Mononuclear cell (primary cell): ENCODE measurements around the gene BMP7. TPM values are rescaled to one million over a fixed set of nuclear protein-coding genes. Genes with fewer than 3 reads are reported as not detected.

Source experiments
- H3K27me3 ChIP-seq: 2 replicates; pipeline ENCODE4 v1.6.0; 2011; ENCODE audit warnings: low read length, control low read depth; ENCODE audit not compliant: insufficient read depth
- H3K4me1 ChIP-seq: 2 replicates; pipeline ENCODE4 v1.5.1; 2011; ENCODE audit warnings: mild to moderate bottlenecking, low read length, control low read depth; ENCODE audit not compliant: insufficient read depth
- H3K4me3 ChIP-seq: 2 replicates; pipeline ENCODE4 v1.5.1; 2011; ENCODE audit warnings: mild to moderate bottlenecking, low read length, moderate library complexity
- H3K9me3 ChIP-seq: 2 replicates; pipeline ENCODE4 v1.5.1; 2011; ENCODE audit warnings: low read depth, mild to moderate bottlenecking, control low read depth, low read length
- total RNA-seq: library from RNA; depleted of rRNA; stranded (reverse); fragments of >200 nt; gene quantifications from one replicate; pipeline ENCODE4 v1.2.3, GENCODE V29; 2012

Gene BMP7
- total RNA-seq, 1 donor, result not detected

DNA sequence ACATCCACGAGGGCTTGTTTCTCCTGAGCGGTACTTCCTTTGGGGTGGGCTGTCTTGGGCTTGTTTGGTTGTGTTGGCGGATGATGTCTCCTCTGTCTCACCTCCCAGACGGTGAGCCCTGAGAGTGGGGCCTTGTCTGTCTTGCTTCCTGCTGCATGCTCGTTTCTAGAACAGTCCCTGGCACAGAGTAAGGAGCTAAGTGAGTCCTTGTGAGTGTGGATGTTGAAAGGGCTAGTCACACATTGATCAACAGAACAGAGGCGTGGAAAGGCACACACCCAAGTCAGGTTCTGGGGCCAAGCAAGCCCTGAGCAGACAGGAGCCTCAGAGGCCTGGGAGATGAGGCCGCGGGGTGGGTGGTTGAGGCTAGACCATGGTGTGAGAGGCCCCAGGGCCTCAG, 111.0 kb downstream of the BMP7 start:
- no peaks in the 10 kb centered on the region for H3K9me3 ChIP-seq
- no peak overlapping the region for H3K4me3 ChIP-seq
- H3K4me1 ChIP-seq, result no peaks in the 10 kb centered on the region
- H3K27me3 ChIP-seq, result no peaks in the 10 kb centered on the region

DNA sequence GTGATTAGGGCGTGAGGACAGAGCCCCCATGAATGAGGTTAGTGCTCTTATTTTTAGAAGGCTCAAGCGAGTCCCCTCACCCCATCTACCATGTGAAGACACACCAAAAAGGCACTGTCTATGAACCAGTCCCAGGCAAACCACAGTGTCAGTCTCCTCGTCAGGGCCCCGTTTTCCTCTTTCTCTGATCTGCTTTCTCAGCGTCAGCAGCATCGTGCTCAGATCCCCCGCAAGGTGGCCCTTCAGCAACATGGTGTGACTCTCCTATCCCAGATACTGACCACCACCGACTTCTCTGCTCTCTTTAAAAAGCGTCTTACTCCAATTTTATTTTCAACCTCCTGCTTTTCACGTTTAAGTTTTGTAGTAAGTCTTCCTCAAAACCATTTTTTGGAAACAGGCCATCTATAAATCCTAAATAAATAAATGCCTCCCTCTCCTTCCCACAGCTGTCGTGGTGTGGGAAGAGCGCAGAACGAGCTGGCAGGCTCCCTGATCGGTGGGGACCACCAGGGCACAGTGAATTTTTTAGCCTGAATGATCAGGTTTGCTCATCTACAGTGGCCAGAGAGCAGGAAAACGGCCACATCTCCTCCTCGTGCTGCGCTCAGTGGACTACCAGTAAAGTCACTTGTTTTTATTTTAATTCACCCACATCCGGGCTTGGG, 113.1 kb downstream of the BMP7 start:
- H3K4me1 ChIP-seq, result no peaks in the 10 kb centered on the region

DNA sequence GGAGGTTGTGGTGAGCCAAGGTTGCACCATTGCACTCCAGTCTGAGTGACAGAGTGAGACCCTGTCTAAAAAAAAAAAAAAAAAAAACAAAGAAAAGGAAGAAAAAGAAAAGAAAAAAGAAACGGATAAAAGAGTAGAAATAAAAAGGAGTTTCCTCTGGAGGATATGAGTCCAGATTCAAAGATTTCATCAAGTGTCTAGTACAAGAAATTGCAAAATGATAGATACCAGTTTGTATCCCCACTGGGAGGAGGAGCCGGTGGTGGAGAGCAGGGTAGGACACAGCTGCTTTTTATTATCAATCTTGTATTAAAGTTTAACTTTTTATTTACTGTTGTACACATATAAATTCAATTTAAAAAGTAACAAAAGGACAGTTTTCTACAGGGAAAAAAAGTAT, 113.9 kb downstream of the BMP7 start:
- H3K4me3 ChIP-seq, result no peak overlapping the region
- H3K9me3 ChIP-seq, result no peaks in the 10 kb centered on the region
- H3K27me3 ChIP-seq, result no peaks in the 10 kb centered on the region
- no peaks in the 10 kb centered on the region for H3K4me1 ChIP-seq

More for the DNA sequence above, 113.1 kb downstream of the BMP7 start:
- Histone ChIP-seq H3K9me3 (no peaks in the 10 kb centered on the region), H3K4me3 (no peak overlapping the region), H3K27me3 (no peaks in the 10 kb centered on the region)

DNA sequence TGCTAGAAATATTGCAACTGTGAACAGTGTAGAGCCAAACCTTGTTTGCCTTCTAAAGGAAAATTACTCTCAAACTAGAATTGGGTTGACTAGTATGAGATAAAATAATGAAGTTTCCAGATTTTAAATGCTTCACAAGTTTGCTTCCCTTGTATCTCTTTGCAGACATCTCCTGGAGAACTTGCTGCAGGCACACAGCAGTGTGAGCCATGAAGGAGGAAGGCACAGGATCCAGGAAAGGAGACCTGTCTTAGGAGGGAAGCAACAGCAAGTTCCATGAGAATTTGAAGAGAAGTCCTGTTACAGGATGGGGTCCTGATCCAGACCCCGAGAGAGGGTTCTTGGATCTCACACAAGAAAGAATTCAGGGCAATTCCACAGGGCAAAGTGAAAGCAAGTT, 115.9 kb downstream of the BMP7 start:
- Histone ChIP-seq H3K4me1 (no peaks in the 10 kb centered on the region), H3K9me3 (no peaks in the 10 kb centered on the region), H3K27me3 (no peaks in the 10 kb centered on the region), H3K4me3 (no peak overlapping the region)

DNA sequence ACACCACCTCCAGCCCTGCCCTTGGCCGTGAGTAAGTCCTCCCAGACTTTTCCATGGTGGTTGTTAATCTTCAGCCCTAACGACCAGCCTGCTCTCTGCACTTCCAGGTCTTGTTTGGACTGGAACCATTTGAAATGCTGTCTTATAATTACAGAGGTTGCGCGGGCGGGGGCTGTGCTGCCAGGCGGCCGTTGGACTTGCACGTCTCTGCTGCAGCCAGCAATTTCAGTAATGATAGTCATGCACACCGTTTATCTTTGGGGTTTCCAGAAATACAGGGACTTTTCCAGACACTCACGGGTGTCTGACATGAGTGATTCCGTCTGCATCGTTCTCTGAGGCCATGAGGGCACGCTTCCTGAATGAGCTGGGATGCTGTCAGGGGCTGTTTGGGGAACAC, 118.2 kb downstream of the BMP7 start:
- no peaks in the 10 kb centered on the region for H3K4me1 ChIP-seq
- H3K27me3 ChIP-seq, result no peaks in the 10 kb centered on the region
- H3K9me3 ChIP-seq, result no peaks in the 10 kb centered on the region
- no peak overlapping the region for H3K4me3 ChIP-seq

DNA sequence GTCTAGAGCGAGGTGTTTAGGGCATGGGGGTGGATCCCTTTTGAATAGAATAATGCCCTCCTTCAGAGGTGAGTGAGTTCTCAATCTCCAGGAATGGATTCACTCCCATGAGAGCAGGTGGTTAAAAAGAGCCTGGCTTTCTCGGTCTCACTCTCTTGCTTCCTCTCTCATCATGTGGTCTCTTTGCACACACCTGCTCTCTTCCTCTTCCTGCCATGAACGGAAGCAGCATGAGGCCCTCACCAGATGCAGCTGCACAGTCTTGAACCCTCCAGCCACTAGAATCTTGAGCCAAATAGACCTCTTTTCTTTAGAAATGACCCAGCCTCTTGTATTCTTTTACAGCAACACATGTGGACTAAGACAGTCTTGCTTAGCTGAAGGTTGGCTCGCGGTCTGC, 119.3 kb downstream of the BMP7 start:
- Histone ChIP-seq H3K9me3 (no peaks in the 10 kb centered on the region), H3K4me3 (no peak overlapping the region), H3K4me1 (no peaks in the 10 kb centered on the region), H3K27me3 (no peaks in the 10 kb centered on the region)

DNA sequence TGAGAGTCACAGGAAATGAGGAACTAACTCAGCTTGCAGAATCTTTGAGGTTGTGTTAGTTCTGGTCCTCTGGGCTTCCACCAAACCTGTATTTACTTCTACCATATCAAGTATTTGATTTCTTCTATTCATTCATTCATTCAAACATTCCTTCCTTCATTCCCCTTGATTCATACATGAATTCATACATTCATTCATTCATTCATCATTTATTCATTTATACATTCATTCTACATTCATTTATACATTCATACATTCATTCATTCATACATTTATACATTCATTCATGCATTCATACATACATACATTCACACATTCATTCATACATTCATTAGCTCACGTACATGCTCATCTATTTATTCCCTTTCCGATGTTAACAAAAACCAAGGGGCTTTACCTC, 120.3 kb downstream of the BMP7 start:
- no peaks in the 10 kb centered on the region for H3K4me1 ChIP-seq
- no peaks in the 10 kb centered on the region for H3K9me3 ChIP-seq
- H3K4me3 ChIP-seq, result no peak overlapping the region
- H3K27me3 ChIP-seq, result no peaks in the 10 kb centered on the region

DNA sequence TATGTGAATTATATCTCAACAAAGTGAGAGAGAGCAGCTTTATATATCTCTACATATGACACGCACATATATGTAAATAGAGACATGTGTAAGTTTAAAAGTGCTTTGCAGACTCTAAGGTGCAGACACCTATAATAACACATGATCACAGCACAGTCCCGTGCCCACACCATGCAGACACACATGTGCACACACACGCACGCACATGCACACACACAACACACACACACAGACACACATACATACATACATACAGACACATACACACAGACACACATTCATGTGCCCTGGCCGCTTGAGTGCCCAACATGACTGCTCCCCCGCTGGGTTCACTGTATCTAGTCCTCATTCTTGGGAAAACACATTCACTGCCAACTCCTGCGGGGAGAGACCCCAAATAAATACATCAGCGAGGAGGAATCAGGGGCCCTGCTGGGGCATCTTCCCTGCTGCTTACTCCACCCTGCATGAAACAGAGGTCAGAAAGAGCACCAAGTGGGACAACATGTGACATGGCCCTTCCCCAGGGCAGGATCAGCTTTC, 121.3 kb downstream of the BMP7 start:
- Histone ChIP-seq H3K9me3 (no peaks in the 10 kb centered on the region), H3K4me1 (no peaks in the 10 kb centered on the region), H3K4me3 (no peak overlapping the region), H3K27me3 (no peaks in the 10 kb centered on the region)

DNA sequence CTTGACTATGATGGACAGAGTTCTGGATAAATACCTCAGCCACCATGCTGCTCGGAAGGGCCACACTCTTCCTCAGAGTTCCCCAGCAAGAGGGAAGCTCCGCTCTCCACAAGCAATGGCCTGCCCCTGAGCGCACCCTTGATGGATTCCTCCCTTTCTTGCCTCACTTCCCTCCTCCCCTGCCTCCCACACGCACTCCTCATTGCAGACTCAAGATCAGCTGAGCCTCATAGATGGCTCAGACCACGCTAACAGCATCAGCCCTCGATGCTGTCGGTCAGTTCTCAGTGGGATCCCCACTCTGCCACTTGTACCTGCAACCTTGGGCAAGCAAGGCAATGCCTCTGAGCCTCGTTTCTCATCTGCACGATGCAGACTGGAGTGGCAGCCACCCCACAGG, 123.3 kb downstream of the BMP7 start:
- H3K9me3 ChIP-seq, result no peaks in the 10 kb centered on the region
- H3K27me3 ChIP-seq, result no peaks in the 10 kb centered on the region
- H3K4me1 ChIP-seq, result no peaks in the 10 kb centered on the region
- no peak overlapping the region for H3K4me3 ChIP-seq

DNA sequence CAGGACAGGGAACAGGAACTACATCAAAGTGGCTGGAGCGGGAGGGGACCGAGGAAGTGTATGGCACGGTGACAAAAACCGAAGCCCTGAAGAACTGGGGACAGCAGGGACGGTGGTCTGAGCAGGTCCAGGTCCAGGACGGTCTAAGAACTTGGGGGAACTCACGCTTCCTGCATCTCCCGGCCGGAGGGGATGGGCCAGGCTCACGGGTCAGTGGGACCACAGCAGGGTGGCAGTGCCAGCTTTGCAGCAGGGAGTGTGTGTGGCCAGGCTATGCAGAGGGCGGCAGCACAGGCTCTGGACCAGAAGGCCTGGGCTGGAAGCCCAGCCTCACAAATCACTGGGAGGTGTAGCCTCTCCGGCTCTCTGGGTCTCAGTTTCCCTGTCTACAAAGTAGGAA, 123.8 kb downstream of the BMP7 start:
- Histone ChIP-seq H3K4me1 (no peaks in the 10 kb centered on the region), H3K9me3 (no peaks in the 10 kb centered on the region), H3K27me3 (no peaks in the 10 kb centered on the region)

DNA sequence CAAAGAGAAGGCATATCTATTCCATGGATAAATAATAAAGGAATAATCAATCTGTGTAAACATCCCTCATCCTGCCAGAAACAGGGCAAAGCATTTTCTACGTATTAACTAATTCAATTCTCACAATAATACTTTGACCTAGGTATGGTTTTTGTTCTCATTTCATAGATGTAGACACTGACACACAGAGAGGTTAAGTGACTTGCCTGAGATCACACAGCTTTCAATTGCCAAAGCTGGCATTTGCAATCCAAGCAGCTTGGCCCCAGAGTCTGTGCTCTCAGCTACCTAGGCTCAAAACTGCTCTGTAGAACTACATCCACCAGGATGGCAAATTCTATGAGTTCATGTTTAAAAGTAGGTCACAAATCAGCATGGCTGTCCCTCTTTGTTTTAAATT, 124.9 kb downstream of the BMP7 start:
- H3K4me1 ChIP-seq, result no peaks in the 10 kb centered on the region
- H3K27me3 ChIP-seq, result no peaks in the 10 kb centered on the region
- no peaks in the 10 kb centered on the region for H3K9me3 ChIP-seq
- H3K4me3 ChIP-seq, result no peak overlapping the region

More for the DNA sequence above, 123.8 kb downstream of the BMP7 start:
- no peak overlapping the region for H3K4me3 ChIP-seq

DNA sequence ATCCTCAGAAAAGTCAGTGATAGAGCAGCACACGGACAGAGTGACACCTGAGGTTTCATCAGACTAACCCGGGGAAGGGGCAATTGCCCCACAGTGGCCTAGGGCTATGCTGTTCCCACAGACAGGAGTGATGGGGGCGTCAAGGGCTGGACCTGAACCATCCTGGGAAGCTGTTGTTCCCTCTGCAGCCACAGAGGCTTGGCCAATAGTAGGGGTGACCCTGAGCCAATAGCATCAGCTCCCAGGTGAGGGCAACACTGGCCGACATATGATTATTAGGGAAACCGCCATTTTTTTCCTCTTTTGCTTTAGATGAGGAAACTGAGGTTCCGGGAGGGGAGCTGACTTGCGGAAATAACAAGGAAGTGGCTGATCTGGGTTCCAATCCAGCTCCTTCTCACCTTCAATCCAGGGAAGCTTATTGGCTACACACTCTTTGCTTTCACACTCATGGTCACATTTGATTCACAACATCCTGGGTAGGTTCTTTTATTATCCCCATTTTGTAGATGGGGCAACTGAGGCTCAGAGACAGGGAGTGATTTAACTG, 126.0 kb downstream of the BMP7 start:
- Histone ChIP-seq H3K9me3 (no peaks in the 10 kb centered on the region), H3K27me3 (no peaks in the 10 kb centered on the region), H3K4me3 (no peak overlapping the region), H3K4me1 (no peaks in the 10 kb centered on the region)

DNA sequence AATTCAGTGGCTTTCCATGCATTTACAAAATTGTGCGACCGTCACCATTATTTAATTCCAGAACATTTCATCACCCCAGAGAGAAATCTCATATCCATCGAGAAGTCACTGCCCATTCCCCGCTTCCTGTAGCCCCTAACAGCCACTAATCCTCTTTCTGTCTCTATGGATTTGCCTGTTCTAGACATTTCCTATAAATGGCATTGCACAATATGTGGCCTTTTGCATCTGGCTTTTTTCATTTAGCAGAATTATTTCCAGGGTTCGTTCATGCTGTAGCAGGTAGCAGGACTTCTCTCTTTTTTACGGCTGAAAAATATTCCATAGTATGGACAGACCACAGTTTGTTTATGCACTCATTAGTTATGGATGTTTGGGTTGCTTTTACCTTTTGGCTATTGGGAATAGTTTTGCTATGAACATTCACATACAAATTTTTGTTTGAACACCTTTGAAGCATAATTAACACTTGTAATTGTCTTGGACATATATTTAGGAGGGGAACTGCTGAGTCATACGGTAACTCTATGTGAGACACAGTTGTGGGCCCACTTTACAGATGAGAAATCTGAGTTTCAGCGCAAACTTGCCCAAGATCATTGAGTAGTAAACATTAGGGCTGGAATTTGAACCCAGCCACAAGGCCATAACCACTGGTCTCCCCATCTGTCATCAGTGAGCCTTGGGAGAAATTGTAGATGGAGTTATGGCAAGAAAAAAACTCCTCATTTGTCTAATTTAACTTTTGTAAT, 126.9 kb downstream of the BMP7 start:
- Histone ChIP-seq H3K27me3 (no peaks in the 10 kb centered on the region), H3K4me1 (no peaks in the 10 kb centered on the region), H3K4me3 (no peak overlapping the region), H3K9me3 (no peaks in the 10 kb centered on the region)

DNA sequence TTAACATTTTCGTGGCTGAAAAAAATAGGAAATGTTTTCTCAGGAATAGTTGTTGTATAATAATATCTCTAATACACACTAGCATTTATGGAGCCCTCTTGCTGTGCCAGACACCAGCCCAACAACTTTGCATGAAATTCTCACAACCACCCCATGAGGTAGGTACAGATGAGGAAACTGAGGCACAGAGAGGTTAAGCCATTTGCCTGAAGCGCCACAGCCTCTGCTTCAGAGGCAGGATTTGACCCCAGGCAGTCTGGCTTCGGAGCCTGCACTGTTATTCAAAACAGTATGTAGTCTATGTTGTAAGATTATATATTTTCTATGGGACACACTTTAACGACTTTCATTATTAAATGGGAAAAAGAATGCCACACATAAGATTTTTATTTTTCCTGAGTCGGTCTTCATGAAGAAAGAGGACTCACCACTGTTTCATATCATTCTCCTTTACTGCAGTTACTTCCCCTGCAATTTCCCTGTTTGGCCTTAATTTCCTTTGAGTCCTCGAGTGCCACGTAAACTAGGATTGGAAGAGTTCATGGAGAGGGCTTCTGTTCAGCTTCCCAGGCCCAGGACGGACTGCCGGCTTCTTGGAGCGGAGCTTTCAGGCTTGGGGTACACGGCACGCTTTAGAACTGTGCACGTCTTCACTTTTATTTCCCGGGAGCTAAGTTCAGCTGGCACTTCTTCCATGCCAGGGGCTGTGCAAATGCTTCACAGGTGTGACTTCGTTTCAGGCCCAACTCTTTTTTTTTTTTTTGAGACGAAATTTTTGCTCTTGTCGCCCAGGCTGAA, 128.0 kb downstream of the BMP7 start:
- Histone ChIP-seq H3K4me1 (no peaks in the 10 kb centered on the region), H3K27me3 (no peaks in the 10 kb centered on the region), H3K9me3 (no peaks in the 10 kb centered on the region), H3K4me3 (no peak overlapping the region)

DNA sequence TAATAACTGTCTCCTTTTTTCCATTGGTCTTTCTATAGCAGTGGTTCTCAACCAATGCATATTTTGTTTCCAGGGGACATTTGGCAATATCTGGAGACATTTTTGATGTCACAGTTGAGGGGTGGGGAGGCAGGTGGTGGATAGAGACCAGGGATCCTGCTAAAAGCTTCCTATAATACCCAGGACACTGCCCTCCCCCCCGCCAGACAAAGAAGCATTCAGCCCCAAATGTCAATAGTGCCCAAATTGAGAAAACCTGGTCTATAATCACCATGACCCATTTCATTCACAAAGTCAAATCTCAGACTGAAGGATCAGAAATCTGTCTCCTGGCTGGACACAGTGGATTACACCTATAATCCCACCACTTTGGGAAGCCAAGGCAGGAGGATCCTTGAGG, 128.8 kb downstream of the BMP7 start:
- Histone ChIP-seq H3K9me3 (no peaks in the 10 kb centered on the region), H3K4me3 (no peak overlapping the region), H3K4me1 (no peaks in the 10 kb centered on the region), H3K27me3 (no peaks in the 10 kb centered on the region)
